HG03354 (cell line): ENCODE measurements around the gene KRTAP12-2.

Experiments
- ATAC-seq: cut with Tn5 transposase; IDR thresholded peaks from one replicate; pipeline ENCODE4 v1.9.1; 2021; ENCODE audit warnings: mild to moderate bottlenecking; ENCODE audit not compliant: unreplicated experiment, poor library complexity, severe bottlenecking

KRTAP12-2 gene

GRCh38 chr21:44666401-44667320 lies at the start of gene KRTAP12-2:
TSS of gene KRTAP12-2 (minus strand) at chr21:44666927. CDS start at chr21:44666886, 41 bp downstream.
- no peak for ATAC-seq

- ATAC-seq = no peak
These were observed 48.2 kb upstream of the KRTAP12-2 start for GRCh38 chr21:44714905-44715304.

- ATAC-seq = no peak
These were observed 47.1 kb upstream of the KRTAP12-2 start for GRCh38 chr21:44713846-44714245.

- ATAC-seq = no peak
These were observed 46.4 kb upstream of the KRTAP12-2 start for GRCh38 chr21:44713130-44713529.

- no peak for ATAC-seq
These were observed 45.7 kb upstream of the KRTAP12-2 start for GRCh38 chr21:44712203-44713028.

- no peak for ATAC-seq
These were observed 44.8 kb upstream of the KRTAP12-2 start, which contains the start of gene TSPEAR for GRCh38 chr21:44711327-44712202. TSS of gene TSPEAR (minus strand) at chr21:44711572. CDS start at chr21:44711514, 58 bp downstream.

GRCh38 chr21:44710756-44711326 lies 44.1 kb upstream of the KRTAP12-2 start:
- ATAC-seq = no peak

- no peak for ATAC-seq
These were observed 43.6 kb upstream of the KRTAP12-2 start for GRCh38 chr21:44710294-44710665.

- ATAC-seq = no peak
These were observed 42.9 kb upstream of the KRTAP12-2 start for GRCh38 chr21:44709426-44710293.

- no peak for ATAC-seq
These were observed 42.2 kb upstream of the KRTAP12-2 start for GRCh38 chr21:44708866-44709425.

- no peak for ATAC-seq
These were observed 41.6 kb upstream of the KRTAP12-2 start for GRCh38 chr21:44708213-44708865.

- no peak for ATAC-seq
These were observed 40.2 kb upstream of the KRTAP12-2 start for GRCh38 chr21:44706706-44707581.

- ATAC-seq = no peak
These were observed 39.4 kb upstream of the KRTAP12-2 start for GRCh38 chr21:44706026-44706705.

- ATAC-seq = no peak
These were observed 37.9 kb upstream of the KRTAP12-2 start for GRCh38 chr21:44704636-44705001.

- ATAC-seq = no peak
These were observed 37.3 kb upstream of the KRTAP12-2 start for GRCh38 chr21:44703731-44704635.
